Measurements from ENCODE around the gene CMC2. TPM values are rescaled to one million over a fixed set of nuclear protein-coding genes. Genes with fewer than 3 reads are reported as not detected.
A peak's percentile ranks its signal among the peaks of the same experiment; 100 is the strongest.

Gene CMC2
- total RNA-seq, 1 donor from 2014 or later: 45.6 TPM

DNA sequence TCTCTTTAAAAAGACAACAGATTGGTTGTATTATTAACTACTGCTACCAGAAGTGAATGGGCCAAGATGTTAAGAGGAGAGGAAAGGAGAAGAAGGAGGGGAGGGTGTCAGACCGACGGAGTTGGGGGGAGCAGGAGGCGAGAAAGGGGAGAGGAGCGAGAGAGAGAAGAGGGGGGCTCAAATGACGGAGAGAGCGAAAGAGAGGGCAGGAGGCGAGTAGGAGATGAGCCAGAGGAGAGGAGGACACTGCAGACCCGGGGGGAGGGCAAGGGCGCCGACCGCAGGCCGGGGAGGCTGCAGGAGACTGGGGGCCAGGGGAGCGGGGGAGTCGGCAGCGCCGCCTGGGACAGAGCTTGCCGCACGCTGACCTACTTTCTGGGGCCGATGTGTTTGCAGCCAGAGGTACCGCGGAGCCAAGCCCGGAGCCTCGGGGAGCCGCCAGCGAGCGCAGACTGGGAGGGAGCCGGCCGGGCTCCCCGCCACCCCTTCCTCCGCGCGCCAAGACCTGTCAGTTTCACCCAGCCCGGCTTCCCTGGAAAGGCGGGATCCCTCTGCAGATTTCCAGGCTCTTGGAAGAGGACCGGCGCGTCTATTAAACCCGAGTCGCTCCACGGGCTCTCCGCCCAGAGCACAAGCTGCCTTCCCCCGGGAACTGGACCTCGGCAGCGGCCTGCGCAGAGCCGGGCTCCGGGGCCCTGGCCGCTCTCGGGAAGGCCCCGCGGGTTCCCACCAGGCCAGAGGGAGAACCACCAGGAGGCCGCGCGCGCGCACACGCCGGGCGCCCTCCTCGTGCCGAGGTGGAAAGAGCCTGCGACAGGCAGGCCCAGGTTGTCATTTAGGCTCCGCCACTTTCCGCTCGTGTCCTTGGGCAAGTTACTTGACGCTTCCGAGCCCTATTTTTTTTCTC, 74.6 kb downstream of the CMC2 start:
- peak; percentile 74 for DNase-seq (ENCODE audit: low spot score)

DNA sequence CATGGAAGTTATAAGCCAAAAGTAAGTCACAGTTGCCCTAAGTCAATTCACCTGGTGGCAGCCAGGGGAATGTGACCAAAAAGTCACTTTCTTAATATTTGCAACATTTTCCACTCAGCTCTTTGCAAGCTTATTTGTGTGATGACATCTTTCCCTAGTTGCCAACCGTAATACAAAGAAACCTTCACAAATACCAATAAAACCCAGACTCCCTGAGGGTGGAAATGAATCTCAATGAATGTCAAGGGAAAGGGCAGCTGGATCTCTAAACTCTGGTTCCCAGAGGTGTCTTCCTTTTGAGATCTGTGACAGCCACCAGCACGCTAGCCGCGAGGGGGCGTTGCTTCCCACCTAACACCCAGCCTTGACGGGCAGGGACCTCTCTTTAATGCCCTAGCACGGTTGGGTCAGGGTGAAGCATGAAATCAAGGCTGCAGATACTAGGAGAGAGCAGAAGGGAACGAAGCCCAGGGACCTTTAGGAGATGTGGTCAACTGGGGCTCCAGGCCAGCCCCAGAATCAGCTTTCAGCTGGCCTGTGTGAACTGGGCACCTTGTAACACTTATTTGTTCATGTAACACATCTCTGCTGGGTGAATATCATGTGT, 82.2 kb downstream of the CMC2 start:
- DNase-seq (ENCODE audit: low spot score): no peak

DNA sequence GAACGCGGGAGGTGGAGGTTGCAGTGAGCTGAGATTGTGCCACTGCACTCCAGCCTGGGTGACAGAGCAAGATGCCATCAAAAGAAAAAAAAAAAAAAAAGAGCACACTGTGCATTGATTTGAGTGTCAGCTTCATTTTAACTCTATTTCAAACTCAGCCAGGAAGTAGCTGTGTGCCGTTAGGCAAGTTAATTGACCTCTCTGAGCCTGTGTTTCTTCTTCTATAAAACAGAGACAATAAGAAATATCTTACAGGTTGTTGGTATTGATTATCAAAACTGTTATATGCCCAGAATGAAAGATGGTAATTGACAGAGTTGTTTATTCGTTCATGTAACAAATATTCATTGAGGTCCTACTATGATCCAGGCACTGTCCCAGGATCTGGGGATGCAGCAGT, 83.3 kb downstream of the CMC2 start:
- DNase-seq (ENCODE audit: low spot score): no peak

Other genes with a start within 250 kb of the CMC2 start
- gene CDYL2, start 202.3 kb downstream of the CMC2 start, total RNA-seq: 34.3 TPM
- gene CENPN, start 329 bp upstream of the CMC2 start, total RNA-seq: 6.2 TPM
- gene ATMIN, start 29.0 kb upstream of the CMC2 start, total RNA-seq: 42.9 TPM
- gene C16orf46, start 70.4 kb upstream of the CMC2 start, total RNA-seq: not detected
- gene GCSH, start 89.5 kb upstream of the CMC2 start, total RNA-seq: 42.5 TPM
- gene BCO1, start 231.8 kb upstream of the CMC2 start, total RNA-seq: 0.81 TPM

All from ureter (tissue), 1 donor.